B cell (primary cell): ENCODE data around the gene ZCCHC24. TPM values are rescaled to one million over a fixed set of nuclear protein-coding genes. Genes with fewer than 3 reads are reported as not detected.

Experiments used
- ATAC-seq: fragments of 200-7000 bp; cut with Tn5 transposase; one replicate; pipeline ENCODE4 v1.10.0; 2021; ENCODE audit warnings: low read depth, mild to moderate bottlenecking, moderate number of reproducible peaks, moderate library complexity
- CTCF ChIA-PET: fragments of 350-600 bp; sonication (Branson Sonifier 250); formaldehyde crosslinking; loops from one replicate; lab custom pipeline; 2021; ENCODE audit warnings: antibody characterized with exemption, inconsistent platforms; lab: Charles Lee
- POLR2A ChIA-PET: fragments of 350-600 bp; sonication (Branson Sonifier 250); formaldehyde crosslinking; loops from one replicate; lab custom pipeline; 2021; ENCODE audit warnings: antibody characterized with exemption; lab: Charles Lee
- DNase-seq: peaks from one replicate; pipeline ENCODE4 v3.0.0; 2013
- H2AFZ ChIP-seq: 2 replicates; pipeline ENCODE4 v1.6.1; 2012; ENCODE audit warnings: mild to moderate bottlenecking, low read depth, low read length; ENCODE audit not compliant: insufficient read depth, poor library complexity, severe bottlenecking
- H3K27ac ChIP-seq, 2 donors: 1 replicate in 1 of 2; 2 replicates in 1 of 2; pipeline ENCODE4 v1.5.1; 2012 to 2013; ENCODE audit warnings: low read length in 2 of 2, mild to moderate bottlenecking in 2 of 2, moderate library complexity in 1 of 2
- H3K27me3 ChIP-seq, 4 experiments: fragments of 200-600 bp in 1 of 4; sonication (generic) in 1 of 4; replicated peaks in 1 of 4; 1 replicate in 2 of 4; 2 replicates in 2 of 4; pipeline versions ENCODE4 v1.6.1 to v1.7.0; 2013 to 2016; ENCODE audit warnings: low read length in 3 of 4, mild to moderate bottlenecking in 2 of 4, mixed read lengths in 1 of 4, moderate library complexity in 1 of 4; ENCODE audit not compliant: insufficient read depth in 4 of 4, control insufficient read depth in 3 of 4; ENCODE audit errors: control extremely low read depth in 1 of 4
- H3K36me3 ChIP-seq, 2 experiments: replicated peaks in 1 of 2; 1 replicate in 1 of 2; 2 replicates in 1 of 2; pipeline versions ENCODE4 v1.6.1 to v1.7.1; 2013; ENCODE audit warnings: low read length in 1 of 2; ENCODE audit not compliant: insufficient read depth in 2 of 2, control insufficient read depth in 1 of 2; ENCODE audit errors: control extremely low read depth in 1 of 2, extremely low read depth in 1 of 2
- H3K4me1 ChIP-seq, 2 donors: fragments of 200-600 bp in 1 of 2; sonication (generic) in 1 of 2; 1 replicate in 1 of 2; 2 replicates in 1 of 2; pipeline versions ENCODE4 v1.5.1 to v1.6.1; 2013 to 2017; ENCODE audit warnings: low read length in 2 of 2; ENCODE audit not compliant: control insufficient read depth in 2 of 2, insufficient read depth in 2 of 2
- H3K4me2 ChIP-seq: replicated peaks from 2 replicates; pipeline ENCODE3; 2012; ENCODE audit warnings: mild to moderate bottlenecking, low read depth, low read length; ENCODE audit not compliant: poor library complexity, severe bottlenecking
- H3K4me3 ChIP-seq, 5 experiments: fragments of 200-600 bp in 1 of 5; sonication (generic) in 1 of 5; 1 replicate in 3 of 5; 2 replicates in 2 of 5; pipeline versions ENCODE4 v1.5.1 to v1.7.0; 2011 to 2016; ENCODE audit warnings: low read length in 4 of 5, mild to moderate bottlenecking in 4 of 5, low read depth in 2 of 5, control low read depth in 1 of 5, moderate library complexity in 1 of 5; ENCODE audit not compliant: insufficient read depth in 1 of 5; ENCODE audit errors: control extremely low read depth in 1 of 5, extremely low read depth in 1 of 5
- H3K79me2 ChIP-seq: fragments of 200-600 bp; sonication (generic); one replicate; pipeline ENCODE4 v1.6.0; 2016; ENCODE audit warnings: low read length; ENCODE audit not compliant: control insufficient read depth, insufficient read depth
- H3K9ac ChIP-seq: fragments of 200-600 bp; sonication (generic); 2 replicates; pipeline ENCODE4 v1.6.1; 2017; ENCODE audit warnings: mild to moderate bottlenecking, low read length, moderate library complexity
- H3K9me3 ChIP-seq, 3 donors: one replicate each; pipeline versions ENCODE4 v1.6.1 to v1.7.1; 2013; ENCODE audit warnings: low read length in 2 of 3; ENCODE audit not compliant: control insufficient read depth in 2 of 3, insufficient read depth in 1 of 3; ENCODE audit errors: control extremely low read depth in 1 of 3
- H4K20me1 ChIP-seq: 2 replicates; pipeline ENCODE4 v1.6.0; 2012; ENCODE audit warnings: mild to moderate bottlenecking, low read length; ENCODE audit not compliant: insufficient read depth, control insufficient read depth, poor library complexity, severe bottlenecking
- H3K27ac Mint-ChIP-seq: one replicate; pipeline ENCODE4 v1.8.0; 2021; ENCODE audit warnings: mixed read lengths
- H3K27me3 Mint-ChIP-seq: one replicate; pipeline ENCODE4 v1.8.0; 2021; ENCODE audit warnings: mixed read lengths
- H3K4me1 Mint-ChIP-seq: one replicate; pipeline ENCODE4 v1.8.0; 2021; ENCODE audit warnings: mixed read lengths
- H3K4me3 Mint-ChIP-seq: one replicate; pipeline ENCODE4 v1.8.0; 2021; ENCODE audit warnings: mixed read lengths
- H3K9me3 Mint-ChIP-seq: one replicate; pipeline ENCODE4 v1.8.0; 2022; ENCODE audit warnings: mixed read lengths; ENCODE audit not compliant: insufficient read depth
- CTCF ChIP-seq: fragments of 200-600 bp; IDR thresholded peaks from one replicate; pipeline ENCODE4 v1.8.0; 2022; ENCODE audit warnings: antibody characterized with exemption, mild to moderate bottlenecking
- EZH2 ChIP-seq: IDR thresholded peaks from 2 replicates; pipeline ENCODE4 v1.6.1; 2012; ENCODE audit warnings: borderline replicate concordance, low read depth, mild to moderate bottlenecking, moderate library complexity, low read length; ENCODE audit not compliant: insufficient read depth, poor library complexity, severe bottlenecking
- WGBS: methylation state at CpG from one replicate; pipeline ENCODE4 v1.1.5; 2013; ENCODE audit warnings: missing lambda C conversion rate; ENCODE audit not compliant: insufficient coverage; 5-methylcytosine and 5-hydroxymethylcytosine counted together
- intact Hi-C: fragments of 100-400 bp; cut with micrococcal nuclease; formaldehyde crosslinking; loops from one replicate; pipeline ENCODE4 v1.10.0; 2022
- polyA plus RNA-seq: library from polyadenylated mRNA; depleted of rRNA; stranded (reverse); fragments of >200 nt; gene quantifications from 2 replicates; pipeline ENCODE4 v1.2.3, GENCODE V29; 2012
- total RNA-seq, 2 donors: library from RNA; stranded (reverse); fragments of 120-200 nt in 1 of 2; gene quantifications; 1 replicate in 1 of 2; 2 replicates in 1 of 2; pipeline versions ENCODE4 v1.2.3 to v1.2.4, GENCODE V29; 2013 to 2022

The ZCCHC24 gene
- total and polyA plus RNA-seq, 2 donors (not counting 1 experiment from before 2014, with no cell fraction given): 0.34 to 2.3 TPM

- POLR2A ChIA-PET: interaction anchor here (1.2 to 1.6 kb wide), 3 partner anchors 12 to 59 kb away, joined by 4 to 6 read pairs (median 4); no protein-coding TSS in a partner anchor
- Mint-ChIP-seq H3K4me1 (peaks cover 24% of the 10 kb centered on the region), H3K9me3 (no peaks in the 10 kb centered on the region), H3K27ac (no peak overlapping the region), H3K27me3 (no peaks in the 10 kb centered on the region), H3K4me3 (no peak overlapping the region)
- TF ChIP-seq CTCF (no peak), EZH2 (no peak)
- peaks cover 0 to 20% of the 10 kb centered on the region in 2 experiments for H3K36me3 ChIP-seq
- H3K9me3 ChIP-seq: no peaks in the 10 kb centered on the region
- ATAC-seq: no peak
- peaks cover 10% of the 10 kb centered on the region for H4K20me1 ChIP-seq
- no peaks in the 10 kb centered on the region for H3K27me3 ChIP-seq
- no peak overlapping the region for H3K4me2 ChIP-seq
- CTCF ChIA-PET: interaction anchor here (1.0 to 3.8 kb wide), 9 partner anchors 11 to 150 kb away, joined by 3 to 15 read pairs (median 4); no protein-coding TSS in a partner anchor
- no peak overlapping the region for H3K27ac ChIP-seq
- no peak overlapping the region for H2AFZ ChIP-seq
- no peak overlapping the region for H3K4me3 ChIP-seq
- H3K79me2 ChIP-seq: peaks cover 26% of the 10 kb centered on the region
- H3K4me1 ChIP-seq: peaks cover 14 to 26% of the 10 kb centered on the region in 2 donors
- DNase-seq: no peak
- WGBS: 92% methylated on average over 2 of the region's 5 CpGs
- intact Hi-C loops: loop anchor here (5.0 kb wide), 1 partner anchor 278 kb away; the partner anchor contains the start of gene ZMIZ1
- no peak overlapping the region for H3K9ac ChIP-seq
Observed at GRCh38 chr10:79345241-79346011, 100.0 kb downstream of the ZCCHC24 start.
